Neural cell (in vitro differentiated cells): ENCODE results near the gene MPC2. TPM values are rescaled to one million over a fixed set of nuclear protein-coding genes. Genes with fewer than 3 reads are reported as not detected.

Experiments
- H2AFZ ChIP-seq: fragments of 200-600, 300-800 bp; sonication (generic), shearing (Covaris generic); 2 replicates; pipeline ENCODE4 v1.6.0; 2014; ENCODE audit warnings: low read depth, mild to moderate bottlenecking, antibody characterized with exemption, low read length, moderate library complexity
- H3F3A ChIP-seq: fragments of 200-600 bp; shearing (Covaris generic); 2 replicates; pipeline ENCODE4 v1.6.1; 2016; ENCODE audit warnings: mild to moderate bottlenecking, moderate library complexity, mixed read lengths, antibody characterized with exemption, low read length; ENCODE audit not compliant: insufficient read depth, poor library complexity, severe bottlenecking
- H3K27ac ChIP-seq: fragments of 200-600, 300-800 bp; sonication (generic), shearing (Covaris generic); 2 replicates; pipeline ENCODE4 v1.5.1; 2014; ENCODE audit warnings: mild to moderate bottlenecking, low read length, moderate library complexity
- H3K27me3 ChIP-seq: fragments of 300-800, 200-600 bp; sonication (generic), shearing (Covaris generic); 2 replicates; pipeline ENCODE4 v1.6.0; 2014; ENCODE audit warnings: mild to moderate bottlenecking, low read depth, low read length, moderate library complexity; ENCODE audit not compliant: insufficient read depth
- H3K36me3 ChIP-seq: fragments of 300-800, 200-600 bp; sonication (generic), shearing (Covaris generic); 2 replicates; pipeline ENCODE4 v1.5.1; 2014; ENCODE audit warnings: mild to moderate bottlenecking, antibody characterized with exemption, low read length, moderate library complexity; ENCODE audit not compliant: insufficient read depth
- H3K4me2 ChIP-seq: fragments of 300-800, 200-600 bp; sonication (generic), shearing (Covaris generic); 2 replicates; pipeline ENCODE4 v1.6.0; 2014; ENCODE audit warnings: mild to moderate bottlenecking, low read length
- H3K4me3 ChIP-seq: fragments of 300-800, 200-600 bp; sonication (generic), shearing (Covaris generic); 2 replicates; pipeline ENCODE4 v1.5.1; 2014; ENCODE audit warnings: mild to moderate bottlenecking, low read length, moderate library complexity
- H3K79me2 ChIP-seq: fragments of 200-600 bp; shearing (Covaris generic); replicated peaks from 2 replicates; pipeline ENCODE4 v1.6.0; 2014; ENCODE audit warnings: mild to moderate bottlenecking, low read length, moderate library complexity; ENCODE audit not compliant: insufficient read depth
- H3K9ac ChIP-seq: fragments of 300-800, 200-600 bp; sonication (generic), shearing (Covaris generic); 2 replicates; pipeline ENCODE4 v1.6.1; 2016; ENCODE audit warnings: mild to moderate bottlenecking, low read length, mixed read lengths
- H3K9me2 ChIP-seq: fragments of 200-600 bp; shearing (Covaris generic); 2 replicates; pipeline ENCODE4 v1.6.1; 2016; ENCODE audit warnings: mild to moderate bottlenecking, low read length, mixed read lengths; ENCODE audit not compliant: insufficient read depth
- H3K9me3 ChIP-seq: fragments of 200-600, 300-800 bp; sonication (generic), shearing (Covaris generic); 2 replicates; pipeline ENCODE4 v1.6.1; 2016; ENCODE audit warnings: mild to moderate bottlenecking, mixed run types, low read length, moderate library complexity, mixed read lengths
- H4K20me1 ChIP-seq: fragments of 200-600 bp; shearing (Covaris generic); 2 replicates; pipeline ENCODE4 v1.6.1; 2016; ENCODE audit warnings: mild to moderate bottlenecking, mixed run types; ENCODE audit not compliant: insufficient read depth
- CTCF ChIP-seq: fragments of 450-650 bp; IDR thresholded peaks from 2 replicates; pipeline ENCODE4 v1.5.1; 2014; ENCODE audit warnings: antibody characterized with exemption, mild to moderate bottlenecking, moderate library complexity; ENCODE audit not compliant: poor library complexity, severe bottlenecking
- EP300 ChIP-seq: fragments of 450-650 bp; conservative IDR thresholded peaks from 2 replicates; pipeline ENCODE4 v1.6.1; 2014; ENCODE audit warnings: antibody characterized with exemption, mild to moderate bottlenecking, moderate library complexity; ENCODE audit not compliant: poor library complexity, severe bottlenecking
- EZH2 ChIP-seq: fragments of 200-600, 300-800 bp; shearing (Covaris generic), sonication (generic); IDR thresholded peaks from 2 replicates; pipeline ENCODE4 v1.6.1; 2014; ENCODE audit warnings: antibody characterized with exemption, low read length, borderline replicate concordance, mild to moderate bottlenecking; ENCODE audit not compliant: insufficient read depth, poor library complexity, severe bottlenecking
- MXI1 ChIP-seq: fragments of 450-650 bp; conservative IDR thresholded peaks from 2 replicates; pipeline ENCODE4 v1.6.1; 2014; ENCODE audit warnings: antibody characterized with exemption, mild to moderate bottlenecking; ENCODE audit not compliant: poor library complexity, severe bottlenecking
- POLR2AphosphoS5 ChIP-seq: IDR thresholded peaks from 2 replicates; pipeline ENCODE4 v1.6.1; 2012
- RAD21 ChIP-seq: fragments of 450-650 bp; conservative IDR thresholded peaks from 2 replicates; pipeline ENCODE4 v1.6.1; 2014; ENCODE audit warnings: antibody characterized with exemption, mild to moderate bottlenecking, moderate library complexity
- REST ChIP-seq: IDR thresholded peaks from 2 replicates; pipeline ENCODE4 v1.6.1; 2012; ENCODE audit warnings: borderline replicate concordance
- SMC3 ChIP-seq: fragments of 450-650 bp; conservative IDR thresholded peaks from 2 replicates; pipeline ENCODE4 v1.6.1; 2014; ENCODE audit warnings: antibody characterized with exemption, mild to moderate bottlenecking, moderate library complexity; ENCODE audit not compliant: poor library complexity
- TAF1 ChIP-seq: IDR thresholded peaks from 2 replicates; pipeline ENCODE4 v1.6.1; 2012; ENCODE audit warnings: low read depth
- polyA plus RNA-seq: library from polyadenylated mRNA; depleted of rRNA; stranded (reverse); fragments of >200 nt; gene quantifications from 2 replicates; pipeline ENCODE4 v1.2.3, GENCODE V29; 2014

The MPC2 gene
- polyA plus RNA-seq, 1 donor from 2014 or later = 104 TPM

- H3K27me3 ChIP-seq = no peaks in the 10 kb centered on the region
- no peak overlapping the region for H3K4me3 ChIP-seq
- H3K9ac ChIP-seq = no peak overlapping the region
- H3F3A ChIP-seq = no peaks in the 10 kb centered on the region
- TF ChIP-seq CTCF = no peak
- TF ChIP-seq EZH2 = no peak
- TF ChIP-seq MXI1 = no peak
- no peak for TF ChIP-seq TAF1
- no peak for TF ChIP-seq EP300
- TF ChIP-seq RAD21 = no peak
- no peak for TF ChIP-seq REST
- no peak for TF ChIP-seq SMC3
- no peak for TF ChIP-seq POLR2AphosphoS5
- H3K27ac ChIP-seq = no peak overlapping the region
- H3K9me3 ChIP-seq = no peaks in the 10 kb centered on the region
- H3K79me2 ChIP-seq = no peaks in the 10 kb centered on the region
- H4K20me1 ChIP-seq = no peaks in the 10 kb centered on the region
- H3K9me2 ChIP-seq = no peaks in the 10 kb centered on the region
- H3K4me2 ChIP-seq = no peak overlapping the region
- H2AFZ ChIP-seq = no peak overlapping the region
- no peaks in the 10 kb centered on the region for H3K36me3 ChIP-seq
These were observed 57.4 kb downstream of the MPC2 start for GRCh38 chr1:167879508-167879907.

- no peak overlapping the region for H3K4me3 ChIP-seq
- H3F3A ChIP-seq = no peaks in the 10 kb centered on the region
- H2AFZ ChIP-seq = no peak overlapping the region
- H3K9me2 ChIP-seq = no peaks in the 10 kb centered on the region
- no peak overlapping the region for H3K9ac ChIP-seq
- no peak overlapping the region for H3K27ac ChIP-seq
- no peaks in the 10 kb centered on the region for H3K9me3 ChIP-seq
- no peaks in the 10 kb centered on the region for H3K79me2 ChIP-seq
- no peak overlapping the region for H3K4me2 ChIP-seq
- no peaks in the 10 kb centered on the region for H3K36me3 ChIP-seq
- H3K27me3 ChIP-seq = no peaks in the 10 kb centered on the region
- no peaks in the 10 kb centered on the region for H4K20me1 ChIP-seq
- TF ChIP-seq REST = no peak
- no peak for TF ChIP-seq POLR2AphosphoS5
- TF ChIP-seq CTCF = no peak
- TF ChIP-seq MXI1 = no peak
- TF ChIP-seq SMC3 = no peak
- TF ChIP-seq RAD21 = no peak
- no peak for TF ChIP-seq EP300
- no peak for TF ChIP-seq EZH2
- TF ChIP-seq TAF1 = no peak
These were observed 58.3 kb downstream of the MPC2 start for GRCh38 chr1:167878372-167879160.
